Keratinocyte (primary cell): Measurements from ENCODE around the gene TUBB4B.

Source experiments
- CTCF ChIP-seq, 3 experiments: IDR thresholded peaks in 1 of 3; conservative IDR thresholded peaks in 1 of 3; optimal IDR thresholded peaks in 1 of 3; 2 replicates in 2 of 3; 3 replicates in 1 of 3; pipeline versions ENCODE3 to v1.5.1; 2011; ENCODE audit warnings: low read length in 3 of 3, mild to moderate bottlenecking in 3 of 3, moderate library complexity in 2 of 3, control low read depth in 1 of 3, inconsistent platforms in 1 of 3; ENCODE audit not compliant: insufficient read depth in 2 of 3; ENCODE audit errors: extremely low read depth in 1 of 3
- EZH2 ChIP-seq: IDR thresholded peaks from one replicate; pipeline ENCODE4 v1.6.1; 2012; ENCODE audit warnings: inconsistent platforms, mild to moderate bottlenecking, low read length, moderate library complexity

- TF ChIP-seq CTCF (optimal IDR thresholded peaks at IDR 0.05 in 1 of 3, IDR thresholded peaks at IDR 0.05 in 1 of 3, conservative IDR thresholded peaks at IDR 0.05 in 1 of 3; ENCODE audit: extremely low read depth in 1 of 3, insufficient read depth in 2 of 3, low read length in 3 of 3) = no peak
- no peak for TF ChIP-seq EZH2
These were observed 10.0 kb downstream of the TUBB4B start, which contains the start of gene STPG3 for GRCh38 chr9:137251194-137251461.
